ENCODE data around the gene ABCA2. TPM values are rescaled to one million over a fixed set of nuclear protein-coding genes. Genes with fewer than 3 reads are reported as not detected.

Gene ABCA2
- total and polyA plus RNA-seq, 8 donors, result 7.3 to 385 (median 44.2) TPM

DNA sequence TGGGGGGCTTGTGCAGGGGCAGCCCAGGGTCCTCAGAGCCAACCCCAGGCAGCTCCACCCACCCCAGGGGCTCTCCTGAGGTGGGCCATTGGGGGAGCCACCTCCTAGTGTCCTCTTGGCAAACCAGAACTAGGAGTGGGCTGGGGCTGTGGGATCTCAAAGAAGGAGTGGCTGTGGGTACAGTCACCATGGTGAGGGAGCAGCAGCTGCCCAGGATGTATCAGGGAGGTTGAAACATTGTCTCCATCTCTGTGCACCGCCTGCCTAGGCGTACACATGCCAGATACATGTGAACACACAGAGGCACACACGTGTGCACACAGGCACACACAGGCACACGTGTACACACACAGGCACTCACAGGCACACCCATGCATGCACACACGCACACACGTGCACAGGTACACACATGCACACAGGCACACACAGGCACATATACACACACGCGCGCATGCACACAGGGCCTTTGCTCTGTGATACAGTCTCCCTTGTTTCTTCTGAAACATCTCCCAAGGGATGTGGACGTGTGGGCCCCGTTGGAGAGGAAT is 65.3 kb downstream of the ABCA2 start:
- 82 to 88% (median 86%) methylated on average over 10 to 11 of the region's 11 CpGs for WGBS, 5 donors
- intact Hi-C loops (cut with DNase I; ENCODE audit: low total_unique reads), result no loop called here

DNA sequence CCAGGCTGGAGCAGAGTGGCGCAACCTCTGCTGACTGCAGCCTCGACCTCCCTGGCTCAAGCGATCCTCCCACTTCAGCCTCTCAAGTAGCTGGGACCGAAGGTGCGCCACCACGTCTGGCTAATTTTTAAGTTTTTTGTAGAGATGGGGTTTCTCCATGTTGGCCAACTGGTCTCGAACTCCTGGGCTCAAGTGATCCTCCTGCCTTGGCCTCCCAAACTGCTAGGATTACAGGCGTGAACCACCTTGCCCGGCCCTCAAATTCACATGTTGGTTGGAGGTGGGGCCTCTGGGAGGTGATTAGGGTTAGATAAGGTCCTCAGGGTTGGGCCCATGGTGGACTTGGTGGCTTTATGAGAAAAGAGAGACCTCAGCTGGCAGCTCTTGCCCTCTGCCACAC is 65.9 kb downstream of the ABCA2 start:
- Histone ChIP-seq H3K27ac (no peak overlapping the region), H3K36me3 (no peaks in the 10 kb centered on the region), H3K27me3 (peaks cover 0 to 9% (median 0%) of the 10 kb centered on the region in 3 donors), H3K4me1 (peaks cover 18 to 35% (median 29%) of the 10 kb centered on the region in 4 donors), H3K4me3 (no peak overlapping the region), H3K9me3 (no peaks in the 10 kb centered on the region)
- TF ChIP-seq POLR2AphosphoS5 (IDR thresholded peaks at IDR 0.05) (no peak), EP300 (IDR thresholded peaks at IDR 0.05) (no peak), POLR2A (IDR thresholded peaks at IDR 0.05) (no peak)
- TF ChIP-seq, protein P1, sequence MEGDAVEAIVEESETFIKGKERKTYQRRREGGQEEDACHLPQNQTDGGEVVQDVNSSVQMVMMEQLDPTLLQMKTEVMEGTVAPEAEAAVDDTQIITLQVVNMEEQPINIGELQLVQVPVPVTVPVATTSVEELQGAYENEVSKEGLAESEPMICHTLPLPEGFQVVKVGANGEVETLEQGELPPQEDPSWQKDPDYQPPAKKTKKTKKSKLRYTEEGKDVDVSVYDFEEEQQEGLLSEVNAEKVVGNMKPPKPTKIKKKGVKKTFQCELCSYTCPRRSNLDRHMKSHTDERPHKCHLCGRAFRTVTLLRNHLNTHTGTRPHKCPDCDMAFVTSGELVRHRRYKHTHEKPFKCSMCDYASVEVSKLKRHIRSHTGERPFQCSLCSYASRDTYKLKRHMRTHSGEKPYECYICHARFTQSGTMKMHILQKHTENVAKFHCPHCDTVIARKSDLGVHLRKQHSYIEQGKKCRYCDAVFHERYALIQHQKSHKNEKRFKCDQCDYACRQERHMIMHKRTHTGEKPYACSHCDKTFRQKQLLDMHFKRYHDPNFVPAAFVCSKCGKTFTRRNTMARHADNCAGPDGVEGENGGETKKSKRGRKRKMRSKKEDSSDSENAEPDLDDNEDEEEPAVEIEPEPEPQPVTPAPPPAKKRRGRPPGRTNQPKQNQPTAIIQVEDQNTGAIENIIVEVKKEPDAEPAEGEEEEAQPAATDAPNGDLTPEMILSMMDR (IDR thresholded peaks at IDR 0.05), result no peak
- 92 to 97% (median 94%) methylated on average over 7 to 9 of the region's 9 CpGs for WGBS, 5 donors
- DNase-seq, result no peak
- intact Hi-C loops (cut with DNase I; ENCODE audit: low total_unique reads), result no loop called here

More for the DNA sequence above, 65.3 kb downstream of the ABCA2 start:
- H3K36me3 ChIP-seq, result no peaks in the 10 kb centered on the region
- no peak for DNase-seq
- H3K4me1 ChIP-seq, result peaks cover 18 to 35% (median 29%) of the 10 kb centered on the region in 4 donors
- H3K27ac ChIP-seq, result no peak overlapping the region
- TF ChIP-seq POLR2AphosphoS5 (IDR thresholded peaks at IDR 0.05) (no peak), EP300 (IDR thresholded peaks at IDR 0.05) (no peak)
- TF ChIP-seq, protein P1 (IDR thresholded peaks at IDR 0.05), result no peak
- H3K27me3 ChIP-seq, result peaks cover 0 to 9% (median 0%) of the 10 kb centered on the region in 3 donors
- no peaks in the 10 kb centered on the region for H3K9me3 ChIP-seq
- no peak overlapping the region for H3K4me3 ChIP-seq

DNA sequence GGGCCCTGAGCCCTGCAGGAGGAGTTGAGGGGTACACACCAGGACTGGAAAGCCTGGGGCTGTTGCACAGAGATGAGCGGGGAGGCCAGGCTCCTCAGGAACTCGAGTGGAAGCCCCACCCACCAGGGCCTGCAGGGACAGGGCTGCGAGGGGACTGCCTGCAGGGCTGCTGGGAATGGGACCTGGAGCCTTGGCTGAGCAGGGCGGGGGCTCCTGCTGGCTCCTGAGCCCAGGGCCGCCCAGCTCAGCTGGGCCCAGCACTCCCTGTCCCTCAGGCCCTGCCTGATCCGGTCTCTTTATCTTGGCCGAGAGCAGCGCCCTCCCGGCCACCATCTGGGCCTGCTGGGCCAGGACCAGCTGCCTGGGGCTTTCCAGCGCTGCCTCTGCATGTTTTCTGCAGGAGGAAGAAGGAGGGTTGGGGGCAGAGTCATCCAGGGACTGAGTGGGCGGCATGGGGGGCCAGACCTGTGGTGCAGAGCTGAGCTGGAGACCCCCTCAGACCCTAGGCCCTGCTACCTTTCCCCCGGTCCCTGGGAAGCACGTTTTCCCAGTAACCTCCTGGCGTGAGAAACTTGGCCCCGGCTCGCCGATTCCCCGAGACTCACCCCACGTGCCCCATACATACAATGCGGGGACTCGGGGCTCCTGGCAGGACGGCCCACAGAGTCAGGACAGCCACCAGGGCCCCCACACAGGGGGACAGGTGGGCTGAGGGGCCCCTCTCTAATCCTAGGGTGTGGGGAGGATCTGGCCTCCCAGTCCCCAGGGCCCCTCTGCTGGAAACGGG is 66.6 kb downstream of the ABCA2 start:
- H3K27ac ChIP-seq, result peak overlapping the region in 3 of 5 donors; percentile 38 to 47 (median 42)
- DNase-seq, result peak; percentile 59 to 74
- H3K4me1 ChIP-seq, result peaks cover 18 to 34% (median 29%) of the 10 kb centered on the region in 4 donors
- intact Hi-C loops (cut with DNase I; ENCODE audit: low total_unique reads), result no loop called here
- TF ChIP-seq POLR2AphosphoS5 (IDR thresholded peaks at IDR 0.05), result no peak
- TF ChIP-seq, protein P1 (IDR thresholded peaks at IDR 0.05), result no peak
- no peak for TF ChIP-seq POLR2A (IDR thresholded peaks at IDR 0.05)
- no peak for TF ChIP-seq EP300 (IDR thresholded peaks at IDR 0.05)
- no peak overlapping the region for H3K4me3 ChIP-seq
- WGBS, 5 donors, result 47 to 76% (median 56%) methylated on average over 20 to 23 of the region's 23 CpGs
- H3K36me3 ChIP-seq, result no peaks in the 10 kb centered on the region
- H3K9me3 ChIP-seq, result no peaks in the 10 kb centered on the region
- H3K27me3 ChIP-seq, result peaks cover 0 to 9% (median 0%) of the 10 kb centered on the region in 3 donors

DNA sequence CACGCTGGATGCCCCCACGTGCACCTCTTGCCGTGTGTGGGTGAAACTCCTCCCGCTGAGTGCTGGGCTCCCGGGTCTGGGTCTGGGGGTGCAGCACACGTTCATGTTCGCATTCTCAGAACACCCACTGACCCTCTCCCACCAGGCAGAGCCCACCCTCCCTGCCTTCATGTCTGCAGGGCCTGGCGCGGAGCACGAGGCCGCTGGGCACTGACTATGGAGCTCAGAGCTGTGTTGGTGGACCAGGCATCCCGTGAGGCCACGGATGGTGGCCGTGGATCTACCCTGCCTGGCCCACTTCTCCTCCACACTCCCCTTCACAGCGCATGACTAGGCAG is 67.1 kb downstream of the ABCA2 start:
- no peak for DNase-seq
- TF ChIP-seq, protein P1 (IDR thresholded peaks at IDR 0.05), result no peak
- TF ChIP-seq POLR2A (IDR thresholded peaks at IDR 0.05), result no peak
- TF ChIP-seq EP300 (IDR thresholded peaks at IDR 0.05), result no peak
- no peak for TF ChIP-seq POLR2AphosphoS5 (IDR thresholded peaks at IDR 0.05)
- WGBS, 5 donors, result 84 to 93% (median 89%) methylated on average over 12 to 15 of the region's 15 CpGs
- Histone ChIP-seq H3K9me3 (no peaks in the 10 kb centered on the region), H3K4me1 (peaks cover 18 to 28% (median 26%) of the 10 kb centered on the region in 4 donors), H3K27ac (peak overlapping the region in 3 of 5 donors; percentile 38 to 47 (median 42)), H3K27me3 (peaks cover 0 to 3% (median 0%) of the 10 kb centered on the region in 3 donors), H3K4me3 (no peak overlapping the region), H3K36me3 (no peaks in the 10 kb centered on the region)
- intact Hi-C loops (cut with DNase I; ENCODE audit: low total_unique reads), result no loop called here

Data from stomach (tissue), 9 donors.